ENCODE results near the gene AACS. TPM values are rescaled to one million over a fixed set of nuclear protein-coding genes. Genes with fewer than 3 reads are reported as not detected.
A peak's percentile ranks its signal among the peaks of the same experiment; 100 is the strongest.

Gene AACS
- total RNA-seq (2021; fragmentation: NEBNext Ultra II Directional; extraction: Animal tissue kit (Norgen Biotek cat#: 25700)) (52.4 and 54.6 TPM in 2 replicates), polyA plus RNA-seq (2011; rRNA removed) (51.9 and 60.8 TPM in 2 replicates), polyA minus RNA-seq (2011; rRNA and poly(A)+ RNA removed) (66.1 and 81.3 TPM in 2 replicates)
- polyA plus RNA-seq (2011; cell fraction: cytosol; rRNA removed): 40.7 TPM
- polyA plus RNA-seq (2011; cell fraction: nucleus; rRNA removed): 79.8 TPM
- 44.6 to 57.4 TPM (median 56.9 TPM) in 4 replicates for polyA plus RNA-seq (2012, experiment 1 of 2)
- 57.2 TPM for polyA plus RNA-seq (2012, experiment 2 of 2)
- polyA plus RNA-seq (2013, experiment 1 of 2): 26.7 TPM
- polyA plus RNA-seq (2013, experiment 2 of 2): 25.2 TPM
- 36.7 TPM for polyA minus RNA-seq (2011; cell fraction: cytosol; rRNA and poly(A)+ RNA removed)
- 35.1 TPM for polyA minus RNA-seq (2011; cell fraction: nucleus; rRNA and poly(A)+ RNA removed)
- long read RNA-seq, experiment 1, transcript AACS-201 (18 exons, 3,316 nt): major isoform, 7 of 65 reads
- long read RNA-seq, experiment 1, partial matches to known transcripts: 51 of 65 reads
- long read RNA-seq, experiment 1, other reads (novel, unspliced or antisense): 7 of 65 reads
- long read RNA-seq, experiment 2, partial matches to known transcripts: 0 of 4 reads
- long read RNA-seq, experiment 2, other reads (novel, unspliced or antisense): 4 of 4 reads

- DNase-seq (ENCODE audit: low read depth in 1 of 2, low spot score in 2 of 2) (peak in 1 of 2 experiments; percentile 87), FAIRE-seq (no peak)
- H4K5ac ChIP-seq (ENCODE audit: insufficient read length, low read depth, low read length): peak within 1 kb of the TSS; percentile 63
- H3K4me3 ChIP-seq (ENCODE audit: extremely low read depth in 1 of 4, insufficient read depth in 2 of 4, low read depth in 3 of 4, low read length in 4 of 4): peak within 1 kb of the TSS; percentile 68 to 97 (median 76)
- ChIA-PET POLR2A (ENCODE audit: partially characterized antibody) (interaction anchor here (0.6 to 3.5 kb wide), 11 partner anchors 10 to 562 kb away, joined by 3 to 32 read pairs (median 3); partner anchors contain the start of gene BRI3BP), CTCF (ENCODE audit: partially characterized antibody) (interaction anchor here (0.6 to 2.3 kb wide), 5 partner anchors 14 to 125 kb away, joined by 3 to 6 read pairs (median 4); no protein-coding TSS in a partner anchor)
- no peak within 1 kb of the TSS; the same call in 1 of the 2 replicates for H3K27ac ChIP-seq (ENCODE audit: low read depth, low read length)
- H3K79me1 ChIP-seq (ENCODE audit: low read depth, low read length): peaks cover 13% of the 10 kb centered on the region
- no peaks in the 10 kb centered on the region; a peak in 1 of 8 replicates for H3K36me3 ChIP-seq (ENCODE audit: control insufficient read depth in 2 of 4, insufficient read depth in 4 of 4, low read length in 3 of 4)
- peak within 1 kb of the TSS; percentile 77 to 93 for H3K4me2 ChIP-seq (ENCODE audit: insufficient read depth in 1 of 2, low read depth in 2 of 2, low read length in 2 of 2)
- peak within 1 kb of the TSS; percentile 84; the same call in 1 of the 2 replicates for H2BK12ac ChIP-seq (ENCODE audit: low read depth, low read length)
- H4K8ac ChIP-seq (ENCODE audit: extremely low read depth, insufficient read depth, low read length): peak within 1 kb of the TSS; percentile 93; the same call in 1 of the 2 replicates
- no peaks in the 10 kb centered on the region for H3K27me3 ChIP-seq (replicated peaks in 1 of 4; ENCODE audit: control insufficient read depth in 3 of 4, extremely low read depth in 1 of 4, insufficient read depth in 3 of 4, low read length in 3 of 4)
- H3K9me3 ChIP-seq (ENCODE audit: insufficient read depth in 2 of 2, low read depth in 1 of 2, low read length in 1 of 2): peaks cover 2 to 4% of the 10 kb centered on the region in 2 experiments; a peak in 2 of 4 replicates
- H2BK20ac ChIP-seq (ENCODE audit: low read length): 0 out of 2 replicates have a peak within 1 kb of the TSS, but pooled peaks have one; percentile 72
- H3K79me2 ChIP-seq (ENCODE audit: control insufficient read depth in 1 of 2, insufficient read depth in 2 of 2, low read length in 2 of 2): peaks cover 3 to 39% of the 10 kb centered on the region in 2 experiments; a peak in 3 of 4 replicates
- H2AK5ac ChIP-seq (ENCODE audit: low read depth, low read length): peak within 1 kb of the TSS; percentile 19; the same call in 1 of the 2 replicates
- H2BK5ac ChIP-seq (ENCODE audit: low read depth, low read length): peak within 1 kb of the TSS; percentile 75
- peaks cover 10% of the 10 kb centered on the region for H3K23me2 ChIP-seq (ENCODE audit: low read depth, low read length)
- peak within 1 kb of the TSS; percentile 61 for H2BK120ac ChIP-seq (replicated peaks; ENCODE audit: low read depth, low read length)
- H2AFZ ChIP-seq (ENCODE audit: low read length): peak within 1 kb of the TSS; percentile 89; the same call in 1 of the 2 replicates
- peaks cover 6 to 23% (median 11%) of the 10 kb centered on the region in 4 experiments for H3K4me1 ChIP-seq (replicated peaks in 1 of 4; ENCODE audit: control insufficient read depth in 3 of 4, insufficient read depth in 4 of 4, low read length in 3 of 4)
- H3K56ac ChIP-seq (replicated peaks; ENCODE audit: insufficient read length, low read depth, low read length): no peak within 1 kb of the TSS
- no peak within 1 kb of the TSS for H3K23ac ChIP-seq (ENCODE audit: insufficient read length)
- H3K4ac ChIP-seq (replicated peaks; ENCODE audit: insufficient read length, low read depth, low read length): peak within 1 kb of the TSS; percentile 69
- H3K18ac ChIP-seq (ENCODE audit: extremely low read depth, low read length): peak within 1 kb of the TSS; percentile 32
- peaks cover 13 to 15% of the 10 kb centered on the region in 2 experiments for H4K20me1 ChIP-seq (replicated peaks in 1 of 2; ENCODE audit: control insufficient read depth in 1 of 2, insufficient read depth in 2 of 2, low read length in 2 of 2)
- peak within 1 kb of the TSS; percentile 49 to 81 (median 60) for H3K9ac ChIP-seq (replicated peaks in 1 of 4; ENCODE audit: extremely low read depth in 1 of 4, low read depth in 3 of 4, low read length in 3 of 4)
- H2BK15ac ChIP-seq (ENCODE audit: low read length): peak within 1 kb of the TSS; percentile 72; the same call in 1 of the 2 replicates
- peak within 1 kb of the TSS; percentile 17 for H4K91ac ChIP-seq (replicated peaks; ENCODE audit: insufficient read length, low read length)
- no peak within 1 kb of the TSS for H3K14ac ChIP-seq (ENCODE audit: insufficient read length)
- WGBS, 2 experiments (ENCODE audit: extremely low coverage in 1 of 2, insufficient coverage in 1 of 2, insufficient read length in 1 of 2, insufficient replicate concordance in 2 of 2, low coverage in 1 of 2, low lambda C conversion rate in 2 of 2, missing lambda C conversion rate in 1 of 2): 1% methylated on average over 51 of the region's 80 CpGs; no CpG with 5 or more reads in 1 of the 2 experiments
- no peak for TF ChIP-seq CHD1 (IDR thresholded peaks at IDR 0.05; ENCODE audit: low read depth, low read length)
- TF ChIP-seq TAF7 (optimal IDR thresholded peaks at IDR 0.05; ENCODE audit: borderline replicate concordance, low read depth, low read length): peak; percentile 66
- peak; percentile 21; the same call in 1 of the 2 replicates for TF ChIP-seq RBBP5 (IDR thresholded peaks at IDR 0.05; ENCODE audit: borderline replicate concordance, low read depth, low read length)
- no peak for TF ChIP-seq SAP30 (IDR thresholded peaks at IDR 0.05; ENCODE audit: insufficient read depth, insufficient replicate concordance, low read length)
- no peak for TF ChIP-seq CBX5 (IDR thresholded peaks at IDR 0.05; ENCODE audit: low read depth, low read length)
- no peak for TF ChIP-seq HDAC2 (IDR thresholded peaks at IDR 0.05; ENCODE audit: borderline replicate concordance in 1 of 2, low read depth in 2 of 2, low read length in 2 of 2)
These were observed at the start of gene AACS for GRCh38 chr12:125065021-125065918. Gene AACS (plus strand): TSS chr12:125065435. CDS start chr12:125065585, 150 bp downstream.

Data from H1 (cell line).